Panc1 (cell line): ENCODE results near the gene DOCK8.

Experiments
- POLR2AphosphoS5 ChIP-seq: IDR thresholded peaks from 2 replicates; pipeline ENCODE4 v1.6.1; 2012; ENCODE audit warnings: mild to moderate bottlenecking, low read depth, low read length, moderate library complexity
- TF ChIP-seq, protein P1 (sequence below): fragments of 450-650 bp; IDR thresholded peaks from 2 replicates; pipeline ENCODE4 v1.5.1; 2017; ENCODE audit warnings: mild to moderate bottlenecking

DNA sequence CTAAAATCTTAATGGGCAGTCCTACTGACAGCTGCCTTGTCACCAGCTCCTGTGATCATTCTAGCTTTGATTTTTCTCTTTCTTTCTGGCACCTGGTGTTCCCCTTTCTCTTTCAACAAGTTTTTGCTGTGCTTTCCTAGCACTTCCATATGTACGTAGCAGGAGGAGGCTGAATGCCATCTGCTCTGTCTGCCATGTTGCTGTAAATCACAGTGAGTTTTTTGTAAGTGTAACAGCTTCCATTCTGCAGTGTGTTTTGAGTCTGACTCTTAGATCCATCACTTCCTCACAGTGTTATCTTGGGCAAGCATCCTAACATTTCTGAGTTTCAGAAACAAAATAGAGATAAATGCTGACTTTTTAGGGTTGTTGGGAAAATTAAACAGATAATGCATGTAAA, 247.9 kb downstream of the DOCK8 start:
- TF ChIP-seq, protein P1, sequence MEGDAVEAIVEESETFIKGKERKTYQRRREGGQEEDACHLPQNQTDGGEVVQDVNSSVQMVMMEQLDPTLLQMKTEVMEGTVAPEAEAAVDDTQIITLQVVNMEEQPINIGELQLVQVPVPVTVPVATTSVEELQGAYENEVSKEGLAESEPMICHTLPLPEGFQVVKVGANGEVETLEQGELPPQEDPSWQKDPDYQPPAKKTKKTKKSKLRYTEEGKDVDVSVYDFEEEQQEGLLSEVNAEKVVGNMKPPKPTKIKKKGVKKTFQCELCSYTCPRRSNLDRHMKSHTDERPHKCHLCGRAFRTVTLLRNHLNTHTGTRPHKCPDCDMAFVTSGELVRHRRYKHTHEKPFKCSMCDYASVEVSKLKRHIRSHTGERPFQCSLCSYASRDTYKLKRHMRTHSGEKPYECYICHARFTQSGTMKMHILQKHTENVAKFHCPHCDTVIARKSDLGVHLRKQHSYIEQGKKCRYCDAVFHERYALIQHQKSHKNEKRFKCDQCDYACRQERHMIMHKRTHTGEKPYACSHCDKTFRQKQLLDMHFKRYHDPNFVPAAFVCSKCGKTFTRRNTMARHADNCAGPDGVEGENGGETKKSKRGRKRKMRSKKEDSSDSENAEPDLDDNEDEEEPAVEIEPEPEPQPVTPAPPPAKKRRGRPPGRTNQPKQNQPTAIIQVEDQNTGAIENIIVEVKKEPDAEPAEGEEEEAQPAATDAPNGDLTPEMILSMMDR: no peak
- no peak for TF ChIP-seq POLR2AphosphoS5
